HG03565 (cell line): ENCODE data around the gene ARHGAP15.
A peak's percentile ranks its signal among the peaks of the same experiment; 100 is the strongest.

Experiments
- ATAC-seq: cut with Tn5 transposase; IDR thresholded peaks from one replicate; pipeline ENCODE4 v1.9.1; 2021; ENCODE audit warnings: mild to moderate bottlenecking, moderate library complexity; ENCODE audit not compliant: unreplicated experiment

The ARHGAP15 gene

DNA sequence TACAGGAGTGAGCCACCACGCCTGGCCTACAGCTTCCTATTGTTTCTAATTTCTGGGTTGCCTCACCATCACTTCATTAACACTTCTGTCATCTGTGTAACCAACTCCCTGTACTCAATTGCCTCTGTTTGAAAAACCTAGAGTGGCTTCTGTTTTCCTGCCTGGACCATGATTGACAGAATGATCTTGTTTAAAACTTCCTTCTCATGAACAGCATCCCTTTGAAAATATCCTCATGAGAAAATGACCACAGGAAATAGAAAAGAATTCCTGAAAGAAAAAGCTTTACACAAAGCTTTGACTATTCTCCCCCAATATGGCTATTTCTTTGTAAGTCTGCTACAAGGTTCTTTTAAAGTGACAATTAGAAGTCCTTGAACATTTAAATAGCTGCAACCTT lies 672.3 kb downstream of the ARHGAP15 start:
- no peak for ATAC-seq

DNA sequence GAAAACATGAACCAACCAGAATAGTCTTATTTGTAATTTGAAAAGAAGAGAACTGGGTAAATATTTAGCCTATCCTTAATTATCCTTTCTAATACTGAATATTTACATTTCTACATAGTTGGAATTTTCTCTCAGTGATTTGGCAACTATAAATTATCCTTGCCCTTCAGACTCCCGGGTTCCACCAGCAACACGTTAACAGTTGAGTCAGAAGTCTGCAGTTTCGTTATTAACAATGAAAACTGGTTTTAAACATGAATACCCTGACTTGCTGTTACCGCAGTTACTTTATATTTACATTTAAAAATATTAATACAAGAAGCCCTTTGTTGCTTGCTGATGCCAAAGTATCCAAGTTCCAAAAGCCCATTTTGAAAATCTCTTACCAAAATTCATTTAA lies 673.0 kb downstream of the ARHGAP15 start:
- no peak for ATAC-seq

DNA sequence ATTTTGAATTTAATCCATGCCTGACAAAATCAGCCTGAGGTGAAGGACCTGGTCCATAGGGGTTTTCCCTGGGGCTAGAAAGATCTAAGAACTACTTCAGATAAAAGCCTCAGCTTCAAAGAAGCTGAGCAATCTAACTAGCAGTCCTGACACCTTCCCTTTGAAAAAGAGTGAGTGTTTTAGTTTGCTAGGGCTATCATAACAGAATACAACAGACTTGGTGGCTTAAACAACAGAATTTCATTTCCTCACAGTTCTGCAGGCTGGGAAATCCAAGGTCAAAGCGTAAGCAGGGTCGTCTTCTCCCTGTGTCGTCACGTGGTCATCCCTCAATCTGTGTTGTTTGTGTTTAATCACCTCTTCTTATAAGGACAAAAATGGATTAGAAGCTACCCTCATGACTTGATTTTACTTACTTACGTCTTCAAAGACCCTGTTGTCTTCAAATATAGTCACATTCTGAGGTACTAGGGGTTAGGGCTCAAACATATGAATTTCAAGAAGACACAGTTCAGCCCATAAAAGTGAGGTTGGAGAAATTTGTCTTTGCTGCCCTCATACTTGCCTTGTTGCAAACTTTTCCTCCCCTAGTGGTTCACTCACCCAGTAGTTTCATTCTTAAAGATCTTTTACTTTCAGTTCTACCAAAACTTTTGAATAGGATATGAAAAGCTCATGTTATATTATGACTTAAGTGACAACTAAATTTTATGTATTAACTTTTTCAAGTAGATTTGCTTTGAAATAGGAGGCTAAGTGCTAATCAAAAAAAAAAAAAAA lies 673.8 kb downstream of the ARHGAP15 start:
- ATAC-seq, result peak; percentile 81

DNA sequence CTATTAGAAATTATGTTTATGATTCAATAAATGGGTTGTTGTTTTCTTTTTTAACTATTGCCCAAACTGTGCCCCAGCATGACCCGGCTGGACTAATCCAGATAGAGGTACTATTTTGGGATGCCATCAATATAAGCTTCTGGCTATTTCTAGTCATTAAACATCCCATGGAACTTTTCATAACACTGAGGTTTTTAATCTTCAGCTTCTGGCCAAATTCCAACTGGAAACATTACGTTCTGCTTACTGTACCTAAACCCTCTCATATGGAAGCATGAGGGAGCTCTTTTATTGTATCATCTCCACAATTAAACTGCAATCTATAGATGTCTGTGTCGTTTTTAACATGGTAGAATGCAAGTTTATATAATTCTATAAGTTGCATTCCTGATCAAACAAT lies 674.7 kb downstream of the ARHGAP15 start:
- ATAC-seq, result no peak

DNA sequence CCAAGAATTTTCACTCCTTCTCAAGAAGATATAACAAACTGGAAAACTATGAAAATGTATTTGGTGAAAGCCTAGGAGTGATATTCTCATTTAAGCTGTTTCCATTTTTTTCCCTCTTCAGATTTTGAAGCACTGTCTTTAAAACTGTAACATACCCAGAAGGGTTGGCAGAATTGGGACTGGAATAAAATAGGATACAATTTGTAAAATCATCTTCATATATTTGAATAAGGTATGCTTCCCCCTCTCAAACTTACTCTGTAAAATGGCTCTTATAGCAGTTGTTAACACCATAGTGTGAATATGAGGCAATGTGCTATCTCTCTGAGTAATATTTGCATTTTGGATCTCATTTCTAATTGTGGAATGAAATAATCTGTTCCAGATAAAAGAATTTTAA lies 676.4 kb downstream of the ARHGAP15 start:
- no peak for ATAC-seq

DNA sequence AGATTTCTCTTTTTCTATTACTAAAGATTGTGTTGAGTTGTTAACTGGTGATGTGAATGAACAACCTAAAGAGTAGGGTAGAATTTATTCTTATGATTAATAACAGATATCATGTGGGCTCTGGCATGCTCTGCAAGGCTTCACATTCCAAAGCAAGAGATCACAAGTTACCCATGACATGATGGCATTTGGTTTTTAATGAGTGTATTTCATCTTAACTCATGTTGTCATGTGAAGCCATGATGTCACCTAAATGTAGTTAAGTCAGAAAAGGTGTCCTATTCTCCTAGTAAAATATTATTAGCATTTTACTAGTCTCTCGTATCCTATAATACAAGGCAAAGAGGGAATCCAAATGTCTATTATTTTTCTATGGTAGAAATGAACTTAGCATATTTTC lies 678.0 kb downstream of the ARHGAP15 start:
- ATAC-seq, result no peak

DNA sequence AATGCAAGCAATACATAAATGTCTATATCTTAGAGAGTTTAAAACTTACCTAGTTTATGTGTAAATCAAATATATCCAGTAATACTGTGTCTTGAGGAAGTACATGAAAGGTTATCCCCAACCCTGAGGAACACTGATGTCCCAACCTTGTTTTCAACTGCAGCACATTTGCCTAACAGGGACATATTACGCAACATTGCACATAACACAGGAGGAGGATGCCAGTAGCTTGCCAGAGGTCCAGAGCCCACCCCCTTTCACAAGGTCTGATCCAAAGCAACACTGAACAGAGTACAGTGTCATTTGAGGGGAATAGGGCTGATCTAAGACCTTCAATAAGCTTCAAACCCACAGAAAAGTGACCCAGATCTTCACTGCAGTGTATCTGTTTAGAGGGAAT lies 678.5 kb downstream of the ARHGAP15 start:
- no peak for ATAC-seq

DNA sequence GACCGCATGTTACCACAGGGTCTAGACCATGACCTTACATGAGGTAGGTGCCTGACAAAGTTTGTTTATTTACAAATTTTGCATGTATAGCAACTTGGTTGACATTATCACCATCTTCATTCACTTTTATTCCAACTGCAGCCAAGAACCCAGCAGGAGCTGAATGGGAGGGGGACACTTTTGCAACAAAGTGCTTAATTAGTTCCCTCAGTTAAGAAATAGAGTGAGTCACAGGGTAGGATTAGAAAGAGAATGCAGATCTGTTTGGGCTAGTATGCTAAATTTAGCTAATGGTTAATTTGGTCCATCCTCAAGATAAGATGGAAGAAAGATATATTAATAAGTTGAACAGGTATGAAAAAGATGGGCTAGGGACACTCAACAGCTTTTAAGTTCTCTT lies 678.9 kb downstream of the ARHGAP15 start:
- no peak for ATAC-seq

DNA sequence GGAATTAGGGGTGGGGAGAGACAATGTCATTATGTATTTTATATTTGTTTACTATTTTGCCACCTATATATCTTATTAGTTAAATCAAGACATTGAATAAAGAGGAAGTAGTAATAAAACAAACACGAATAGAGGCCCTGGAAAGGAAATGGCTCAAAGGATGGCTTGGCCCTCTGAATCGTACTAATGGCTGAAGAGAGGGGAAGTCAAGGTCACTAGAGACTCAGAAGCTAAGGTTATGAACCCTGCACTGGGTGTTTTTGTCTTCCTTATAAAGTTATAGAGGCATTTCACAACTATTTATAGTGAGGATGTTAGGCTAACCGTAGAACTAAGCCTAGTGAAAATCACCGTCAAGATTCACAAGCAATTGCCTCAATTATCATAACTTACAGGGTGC lies 685.9 kb downstream of the ARHGAP15 start:
- no peak for ATAC-seq

DNA sequence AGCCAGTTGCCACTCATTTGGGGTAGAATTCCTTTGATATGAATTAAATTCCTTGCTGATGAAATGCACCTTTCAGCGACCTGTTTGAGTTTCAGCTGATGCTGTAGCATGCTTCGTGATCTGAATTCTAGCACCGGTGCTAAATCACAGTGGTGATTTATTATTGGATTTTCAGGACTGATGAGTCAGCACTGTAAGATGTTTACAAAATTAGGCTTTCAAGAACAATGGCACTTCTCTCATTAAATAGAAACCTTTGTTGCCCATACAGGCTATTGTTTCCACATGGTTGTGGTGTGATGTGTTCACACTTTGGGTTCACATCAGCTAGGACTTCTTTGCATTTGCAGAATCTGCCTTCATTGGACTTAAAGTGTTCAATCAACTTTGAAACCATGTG lies 687.7 kb downstream of the ARHGAP15 start:
- no peak for ATAC-seq
